Neural cell (in vitro differentiated cells): ENCODE data around the gene CSMD2. TPM values are rescaled to one million over a fixed set of nuclear protein-coding genes. Genes with fewer than 3 reads are reported as not detected.

Experiments
- H2AFZ ChIP-seq: fragments of 200-600, 300-800 bp; sonication (generic), shearing (Covaris generic); 2 replicates; pipeline ENCODE4 v1.6.0; 2014; ENCODE audit warnings: low read depth, mild to moderate bottlenecking, antibody characterized with exemption, low read length, moderate library complexity
- H3F3A ChIP-seq: fragments of 200-600 bp; shearing (Covaris generic); 2 replicates; pipeline ENCODE4 v1.6.1; 2016; ENCODE audit warnings: mild to moderate bottlenecking, moderate library complexity, mixed read lengths, antibody characterized with exemption, low read length; ENCODE audit not compliant: insufficient read depth, poor library complexity, severe bottlenecking
- H3K27ac ChIP-seq: fragments of 200-600, 300-800 bp; sonication (generic), shearing (Covaris generic); 2 replicates; pipeline ENCODE4 v1.5.1; 2014; ENCODE audit warnings: mild to moderate bottlenecking, low read length, moderate library complexity
- H3K27me3 ChIP-seq: fragments of 300-800, 200-600 bp; sonication (generic), shearing (Covaris generic); 2 replicates; pipeline ENCODE4 v1.6.0; 2014; ENCODE audit warnings: mild to moderate bottlenecking, low read depth, low read length, moderate library complexity; ENCODE audit not compliant: insufficient read depth
- H3K36me3 ChIP-seq: fragments of 300-800, 200-600 bp; sonication (generic), shearing (Covaris generic); 2 replicates; pipeline ENCODE4 v1.5.1; 2014; ENCODE audit warnings: mild to moderate bottlenecking, antibody characterized with exemption, low read length, moderate library complexity; ENCODE audit not compliant: insufficient read depth
- H3K4me2 ChIP-seq: fragments of 300-800, 200-600 bp; sonication (generic), shearing (Covaris generic); 2 replicates; pipeline ENCODE4 v1.6.0; 2014; ENCODE audit warnings: mild to moderate bottlenecking, low read length
- H3K4me3 ChIP-seq: fragments of 300-800, 200-600 bp; sonication (generic), shearing (Covaris generic); 2 replicates; pipeline ENCODE4 v1.5.1; 2014; ENCODE audit warnings: mild to moderate bottlenecking, low read length, moderate library complexity
- H3K79me2 ChIP-seq: fragments of 200-600 bp; shearing (Covaris generic); replicated peaks from 2 replicates; pipeline ENCODE4 v1.6.0; 2014; ENCODE audit warnings: mild to moderate bottlenecking, low read length, moderate library complexity; ENCODE audit not compliant: insufficient read depth
- H3K9ac ChIP-seq: fragments of 300-800, 200-600 bp; sonication (generic), shearing (Covaris generic); 2 replicates; pipeline ENCODE4 v1.6.1; 2016; ENCODE audit warnings: mild to moderate bottlenecking, low read length, mixed read lengths
- H3K9me2 ChIP-seq: fragments of 200-600 bp; shearing (Covaris generic); 2 replicates; pipeline ENCODE4 v1.6.1; 2016; ENCODE audit warnings: mild to moderate bottlenecking, low read length, mixed read lengths; ENCODE audit not compliant: insufficient read depth
- H3K9me3 ChIP-seq: fragments of 200-600, 300-800 bp; sonication (generic), shearing (Covaris generic); 2 replicates; pipeline ENCODE4 v1.6.1; 2016; ENCODE audit warnings: mild to moderate bottlenecking, mixed run types, low read length, moderate library complexity, mixed read lengths
- H4K20me1 ChIP-seq: fragments of 200-600 bp; shearing (Covaris generic); 2 replicates; pipeline ENCODE4 v1.6.1; 2016; ENCODE audit warnings: mild to moderate bottlenecking, mixed run types; ENCODE audit not compliant: insufficient read depth
- EP300 ChIP-seq: fragments of 450-650 bp; conservative IDR thresholded peaks from 2 replicates; pipeline ENCODE4 v1.6.1; 2014; ENCODE audit warnings: antibody characterized with exemption, mild to moderate bottlenecking, moderate library complexity; ENCODE audit not compliant: poor library complexity, severe bottlenecking
- EZH2 ChIP-seq: fragments of 200-600, 300-800 bp; shearing (Covaris generic), sonication (generic); IDR thresholded peaks from 2 replicates; pipeline ENCODE4 v1.6.1; 2014; ENCODE audit warnings: antibody characterized with exemption, low read length, borderline replicate concordance, mild to moderate bottlenecking; ENCODE audit not compliant: insufficient read depth, poor library complexity, severe bottlenecking
- MXI1 ChIP-seq: fragments of 450-650 bp; conservative IDR thresholded peaks from 2 replicates; pipeline ENCODE4 v1.6.1; 2014; ENCODE audit warnings: antibody characterized with exemption, mild to moderate bottlenecking; ENCODE audit not compliant: poor library complexity, severe bottlenecking
- POLR2AphosphoS5 ChIP-seq: IDR thresholded peaks from 2 replicates; pipeline ENCODE4 v1.6.1; 2012
- RAD21 ChIP-seq: fragments of 450-650 bp; conservative IDR thresholded peaks from 2 replicates; pipeline ENCODE4 v1.6.1; 2014; ENCODE audit warnings: antibody characterized with exemption, mild to moderate bottlenecking, moderate library complexity
- SMC3 ChIP-seq: fragments of 450-650 bp; conservative IDR thresholded peaks from 2 replicates; pipeline ENCODE4 v1.6.1; 2014; ENCODE audit warnings: antibody characterized with exemption, mild to moderate bottlenecking, moderate library complexity; ENCODE audit not compliant: poor library complexity
- TAF1 ChIP-seq: IDR thresholded peaks from 2 replicates; pipeline ENCODE4 v1.6.1; 2012; ENCODE audit warnings: low read depth
- polyA plus RNA-seq: library from polyadenylated mRNA; depleted of rRNA; stranded (reverse); fragments of >200 nt; gene quantifications from 2 replicates; pipeline ENCODE4 v1.2.3, GENCODE V29; 2014
- TF ChIP-seq, protein P1 (sequence below): fragments of 450-650 bp; IDR thresholded peaks from 2 replicates; pipeline ENCODE4 v1.5.1; 2014; ENCODE audit warnings: antibody characterized with exemption, mild to moderate bottlenecking, moderate library complexity; ENCODE audit not compliant: poor library complexity, severe bottlenecking
- TF ChIP-seq, protein P2 (sequence below): IDR thresholded peaks from 2 replicates; pipeline ENCODE4 v1.6.1; 2012; ENCODE audit warnings: borderline replicate concordance

The CSMD2 gene
- polyA plus RNA-seq, 1 donor from 2014 or later = 9.6 TPM

DNA sequence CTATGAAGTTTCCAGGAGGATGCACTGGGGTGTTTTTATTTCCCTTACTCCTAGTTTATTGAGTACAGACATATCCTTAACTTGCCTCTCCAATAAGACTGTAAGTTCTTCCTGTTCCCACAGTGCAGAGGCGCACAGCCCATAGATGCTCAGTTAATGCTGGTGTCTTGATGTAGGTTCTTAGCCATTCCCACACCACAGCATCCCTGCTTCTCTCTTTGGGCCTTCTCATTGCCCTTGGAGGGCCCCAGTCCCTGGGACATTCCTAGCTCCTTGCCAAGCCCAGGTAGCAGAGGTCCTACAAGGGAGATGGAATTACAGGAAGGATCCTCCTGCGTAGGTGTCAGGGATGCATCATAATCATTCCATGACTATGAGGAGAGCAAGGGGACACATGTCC, 362.8 kb downstream of the CSMD2 start:
- Histone ChIP-seq H3K27ac (no peak overlapping the region), H3K9me2 (no peaks in the 10 kb centered on the region), H3K4me3 (no peak overlapping the region), H2AFZ (no peak overlapping the region), H4K20me1 (no peaks in the 10 kb centered on the region), H3K4me2 (no peak overlapping the region), H3K36me3 (peaks cover 3% of the 10 kb centered on the region), H3K9me3 (peaks cover 6% of the 10 kb centered on the region), H3K79me2 (no peaks in the 10 kb centered on the region), H3F3A (no peaks in the 10 kb centered on the region), H3K9ac (no peak overlapping the region), H3K27me3 (no peaks in the 10 kb centered on the region)
- TF ChIP-seq, protein P1, sequence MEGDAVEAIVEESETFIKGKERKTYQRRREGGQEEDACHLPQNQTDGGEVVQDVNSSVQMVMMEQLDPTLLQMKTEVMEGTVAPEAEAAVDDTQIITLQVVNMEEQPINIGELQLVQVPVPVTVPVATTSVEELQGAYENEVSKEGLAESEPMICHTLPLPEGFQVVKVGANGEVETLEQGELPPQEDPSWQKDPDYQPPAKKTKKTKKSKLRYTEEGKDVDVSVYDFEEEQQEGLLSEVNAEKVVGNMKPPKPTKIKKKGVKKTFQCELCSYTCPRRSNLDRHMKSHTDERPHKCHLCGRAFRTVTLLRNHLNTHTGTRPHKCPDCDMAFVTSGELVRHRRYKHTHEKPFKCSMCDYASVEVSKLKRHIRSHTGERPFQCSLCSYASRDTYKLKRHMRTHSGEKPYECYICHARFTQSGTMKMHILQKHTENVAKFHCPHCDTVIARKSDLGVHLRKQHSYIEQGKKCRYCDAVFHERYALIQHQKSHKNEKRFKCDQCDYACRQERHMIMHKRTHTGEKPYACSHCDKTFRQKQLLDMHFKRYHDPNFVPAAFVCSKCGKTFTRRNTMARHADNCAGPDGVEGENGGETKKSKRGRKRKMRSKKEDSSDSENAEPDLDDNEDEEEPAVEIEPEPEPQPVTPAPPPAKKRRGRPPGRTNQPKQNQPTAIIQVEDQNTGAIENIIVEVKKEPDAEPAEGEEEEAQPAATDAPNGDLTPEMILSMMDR = no peak
- TF ChIP-seq EZH2 (no peak), POLR2AphosphoS5 (no peak), EP300 (no peak), RAD21 (no peak), SMC3 (no peak), MXI1 (no peak), TAF1 (no peak)
- TF ChIP-seq, protein P2, sequence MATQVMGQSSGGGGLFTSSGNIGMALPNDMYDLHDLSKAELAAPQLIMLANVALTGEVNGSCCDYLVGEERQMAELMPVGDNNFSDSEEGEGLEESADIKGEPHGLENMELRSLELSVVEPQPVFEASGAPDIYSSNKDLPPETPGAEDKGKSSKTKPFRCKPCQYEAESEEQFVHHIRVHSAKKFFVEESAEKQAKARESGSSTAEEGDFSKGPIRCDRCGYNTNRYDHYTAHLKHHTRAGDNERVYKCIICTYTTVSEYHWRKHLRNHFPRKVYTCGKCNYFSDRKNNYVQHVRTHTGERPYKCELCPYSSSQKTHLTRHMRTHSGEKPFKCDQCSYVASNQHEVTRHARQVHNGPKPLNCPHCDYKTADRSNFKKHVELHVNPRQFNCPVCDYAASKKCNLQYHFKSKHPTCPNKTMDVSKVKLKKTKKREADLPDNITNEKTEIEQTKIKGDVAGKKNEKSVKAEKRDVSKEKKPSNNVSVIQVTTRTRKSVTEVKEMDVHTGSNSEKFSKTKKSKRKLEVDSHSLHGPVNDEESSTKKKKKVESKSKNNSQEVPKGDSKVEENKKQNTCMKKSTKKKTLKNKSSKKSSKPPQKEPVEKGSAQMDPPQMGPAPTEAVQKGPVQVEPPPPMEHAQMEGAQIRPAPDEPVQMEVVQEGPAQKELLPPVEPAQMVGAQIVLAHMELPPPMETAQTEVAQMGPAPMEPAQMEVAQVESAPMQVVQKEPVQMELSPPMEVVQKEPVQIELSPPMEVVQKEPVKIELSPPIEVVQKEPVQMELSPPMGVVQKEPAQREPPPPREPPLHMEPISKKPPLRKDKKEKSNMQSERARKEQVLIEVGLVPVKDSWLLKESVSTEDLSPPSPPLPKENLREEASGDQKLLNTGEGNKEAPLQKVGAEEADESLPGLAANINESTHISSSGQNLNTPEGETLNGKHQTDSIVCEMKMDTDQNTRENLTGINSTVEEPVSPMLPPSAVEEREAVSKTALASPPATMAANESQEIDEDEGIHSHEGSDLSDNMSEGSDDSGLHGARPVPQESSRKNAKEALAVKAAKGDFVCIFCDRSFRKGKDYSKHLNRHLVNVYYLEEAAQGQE = no peak

DNA sequence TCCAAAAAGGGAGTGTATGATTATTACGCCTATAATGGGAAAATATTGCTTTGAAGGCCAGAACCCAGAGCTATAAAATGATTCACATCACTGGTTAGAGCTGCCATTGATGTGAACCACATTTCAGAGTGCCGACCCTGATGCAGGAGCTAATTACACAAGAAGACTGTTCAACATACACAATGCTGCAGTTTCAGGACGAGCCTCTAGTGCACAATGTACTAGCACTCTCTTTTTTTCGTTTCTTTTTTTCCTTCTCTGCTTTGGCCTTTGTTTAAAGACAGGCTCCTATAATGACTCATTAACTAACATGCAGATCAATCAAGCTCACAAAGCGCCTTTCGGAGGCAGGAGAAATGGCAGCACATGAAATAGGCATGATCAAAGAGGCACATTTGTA, 367.2 kb downstream of the CSMD2 start:
- Histone ChIP-seq H3K9me3 (no peaks in the 10 kb centered on the region), H3K4me3 (no peak overlapping the region), H3K4me2 (no peak overlapping the region), H3K27me3 (no peaks in the 10 kb centered on the region), H3K9me2 (no peaks in the 10 kb centered on the region), H3K9ac (no peak overlapping the region), H3K27ac (no peak overlapping the region), H3F3A (no peaks in the 10 kb centered on the region), H2AFZ (no peak overlapping the region), H4K20me1 (no peaks in the 10 kb centered on the region), H3K36me3 (peaks cover 3% of the 10 kb centered on the region), H3K79me2 (no peaks in the 10 kb centered on the region)
- TF ChIP-seq RAD21 (no peak), EZH2 (no peak), SMC3 (no peak), POLR2AphosphoS5 (no peak)

DNA sequence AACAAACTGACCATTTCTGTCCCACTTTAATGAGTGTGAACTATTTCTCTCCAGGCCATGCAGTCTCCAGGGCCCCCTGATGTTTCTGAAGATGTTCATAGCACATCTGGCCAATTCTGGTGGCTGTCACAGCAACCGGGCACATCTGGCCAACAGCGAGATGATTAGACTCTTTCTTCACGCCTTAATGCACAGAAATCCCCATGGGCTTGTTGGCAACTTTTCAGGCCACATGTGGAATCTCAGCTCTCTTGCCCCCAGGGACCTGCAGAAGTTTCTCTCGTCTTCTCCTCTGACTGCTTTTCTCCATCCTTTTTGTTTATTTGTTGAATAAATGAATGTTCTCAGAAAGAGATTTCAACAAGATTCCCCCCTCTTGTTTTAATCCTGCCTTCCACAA, 372.4 kb downstream of the CSMD2 start:
- Histone ChIP-seq H3K9me3 (no peaks in the 10 kb centered on the region), H4K20me1 (no peaks in the 10 kb centered on the region), H3K4me2 (no peak overlapping the region), H3K36me3 (no peaks in the 10 kb centered on the region), H3K4me3 (no peak overlapping the region), H2AFZ (no peak overlapping the region), H3K27ac (no peak overlapping the region), H3K9me2 (no peaks in the 10 kb centered on the region), H3K79me2 (no peaks in the 10 kb centered on the region), H3K9ac (no peak overlapping the region), H3F3A (no peaks in the 10 kb centered on the region), H3K27me3 (no peaks in the 10 kb centered on the region)
- TF ChIP-seq RAD21 (no peak), TAF1 (no peak), SMC3 (no peak), EZH2 (no peak), POLR2AphosphoS5 (no peak)
- TF ChIP-seq, protein P2 = no peak
- TF ChIP-seq, protein P1 = no peak
